GM10266 (cell line): ENCODE measurements around the gene GCNT4.

Experiments
- DNase-seq: peaks from one replicate; pipeline ENCODE4 v3.0.0; 2012; ENCODE audit errors: extremely low spot score
- CTCF ChIP-seq: IDR thresholded peaks from 2 replicates; pipeline ENCODE4 v1.5.1; 2012; ENCODE audit warnings: mild to moderate bottlenecking, low read depth; ENCODE audit not compliant: control insufficient read depth, insufficient read depth; ENCODE audit errors: missing control alignments

GCNT4 gene

DNA sequence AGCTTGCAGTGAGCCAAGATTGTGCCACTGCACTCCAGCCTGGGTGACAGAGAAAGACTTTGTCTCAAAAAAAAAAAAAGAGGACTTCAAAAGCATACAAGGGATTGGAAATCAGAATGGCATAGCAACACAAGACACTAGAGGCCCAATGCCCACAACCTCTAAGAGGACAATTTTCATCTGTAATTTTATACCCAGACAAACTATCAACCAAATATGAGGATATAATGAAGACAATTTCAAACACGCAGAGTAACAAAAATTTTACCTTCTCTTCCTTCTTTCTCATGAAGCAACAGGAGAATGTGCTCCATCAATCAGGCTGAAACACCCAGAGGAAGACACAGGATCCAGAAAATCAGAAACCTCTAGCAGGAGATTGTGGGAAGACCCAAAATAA lies 46.8 kb downstream of the GCNT4 start:
- DNase-seq, result no peak
- TF ChIP-seq CTCF, result no peak
